Measurements from ENCODE around the gene DGKB.

DNA sequence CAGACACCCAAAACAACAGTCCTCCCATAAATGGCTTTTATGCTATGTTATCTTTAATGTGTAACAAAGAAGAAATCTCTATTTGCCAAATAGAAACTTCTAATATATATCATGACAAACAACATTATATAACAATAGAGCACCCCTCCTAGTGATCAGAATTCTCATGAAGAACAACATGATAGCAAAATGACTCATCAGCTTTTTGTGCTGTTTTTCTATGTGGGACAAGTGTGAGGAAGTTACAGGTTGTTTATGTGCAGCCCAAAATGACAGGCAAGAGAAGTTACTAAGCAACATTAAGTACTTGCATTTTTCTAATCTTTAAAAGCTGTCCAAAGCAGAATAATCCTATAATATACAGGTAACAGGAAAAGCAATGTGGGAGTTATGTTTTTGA is 7.7 kb downstream of the DGKB start:
- TF ChIP-seq, protein P1, sequence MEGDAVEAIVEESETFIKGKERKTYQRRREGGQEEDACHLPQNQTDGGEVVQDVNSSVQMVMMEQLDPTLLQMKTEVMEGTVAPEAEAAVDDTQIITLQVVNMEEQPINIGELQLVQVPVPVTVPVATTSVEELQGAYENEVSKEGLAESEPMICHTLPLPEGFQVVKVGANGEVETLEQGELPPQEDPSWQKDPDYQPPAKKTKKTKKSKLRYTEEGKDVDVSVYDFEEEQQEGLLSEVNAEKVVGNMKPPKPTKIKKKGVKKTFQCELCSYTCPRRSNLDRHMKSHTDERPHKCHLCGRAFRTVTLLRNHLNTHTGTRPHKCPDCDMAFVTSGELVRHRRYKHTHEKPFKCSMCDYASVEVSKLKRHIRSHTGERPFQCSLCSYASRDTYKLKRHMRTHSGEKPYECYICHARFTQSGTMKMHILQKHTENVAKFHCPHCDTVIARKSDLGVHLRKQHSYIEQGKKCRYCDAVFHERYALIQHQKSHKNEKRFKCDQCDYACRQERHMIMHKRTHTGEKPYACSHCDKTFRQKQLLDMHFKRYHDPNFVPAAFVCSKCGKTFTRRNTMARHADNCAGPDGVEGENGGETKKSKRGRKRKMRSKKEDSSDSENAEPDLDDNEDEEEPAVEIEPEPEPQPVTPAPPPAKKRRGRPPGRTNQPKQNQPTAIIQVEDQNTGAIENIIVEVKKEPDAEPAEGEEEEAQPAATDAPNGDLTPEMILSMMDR (IDR thresholded peaks at IDR 0.05) = no peak
- no peak for TF ChIP-seq POLR2A (IDR thresholded peaks at IDR 0.05)
